ENCODE results near the gene SELENOK.
A peak's percentile ranks its signal among the peaks of the same experiment; 100 is the strongest.

DNA sequence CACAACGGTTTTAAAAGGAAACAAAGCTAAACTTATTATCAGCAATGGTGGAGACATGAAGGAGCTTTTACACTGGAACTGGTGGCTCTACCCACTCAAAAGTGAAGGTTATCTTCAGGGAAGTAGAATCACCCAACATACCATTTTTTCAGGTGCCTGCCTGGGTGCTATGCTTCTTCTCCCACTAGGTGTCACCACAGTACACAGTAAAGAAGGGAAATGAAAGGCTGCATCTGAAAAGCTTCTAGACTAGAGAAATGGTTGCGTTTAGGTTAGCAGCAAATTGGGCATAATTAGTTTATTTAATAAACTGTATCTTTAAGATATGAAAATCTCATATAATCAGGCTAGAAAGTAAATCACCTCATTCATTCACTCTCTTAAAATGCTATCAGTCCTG is 47.0 kb upstream of the SELENOK start:
- TF ChIP-seq, protein P1, sequence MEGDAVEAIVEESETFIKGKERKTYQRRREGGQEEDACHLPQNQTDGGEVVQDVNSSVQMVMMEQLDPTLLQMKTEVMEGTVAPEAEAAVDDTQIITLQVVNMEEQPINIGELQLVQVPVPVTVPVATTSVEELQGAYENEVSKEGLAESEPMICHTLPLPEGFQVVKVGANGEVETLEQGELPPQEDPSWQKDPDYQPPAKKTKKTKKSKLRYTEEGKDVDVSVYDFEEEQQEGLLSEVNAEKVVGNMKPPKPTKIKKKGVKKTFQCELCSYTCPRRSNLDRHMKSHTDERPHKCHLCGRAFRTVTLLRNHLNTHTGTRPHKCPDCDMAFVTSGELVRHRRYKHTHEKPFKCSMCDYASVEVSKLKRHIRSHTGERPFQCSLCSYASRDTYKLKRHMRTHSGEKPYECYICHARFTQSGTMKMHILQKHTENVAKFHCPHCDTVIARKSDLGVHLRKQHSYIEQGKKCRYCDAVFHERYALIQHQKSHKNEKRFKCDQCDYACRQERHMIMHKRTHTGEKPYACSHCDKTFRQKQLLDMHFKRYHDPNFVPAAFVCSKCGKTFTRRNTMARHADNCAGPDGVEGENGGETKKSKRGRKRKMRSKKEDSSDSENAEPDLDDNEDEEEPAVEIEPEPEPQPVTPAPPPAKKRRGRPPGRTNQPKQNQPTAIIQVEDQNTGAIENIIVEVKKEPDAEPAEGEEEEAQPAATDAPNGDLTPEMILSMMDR (IDR thresholded peaks at IDR 0.05): peak; percentile 66 to 83 (median 80)
- TF ChIP-seq POLR2A (IDR thresholded peaks at IDR 0.05): no peak
